Colonic mucosa (tissue), 4 donors: ENCODE results near the gene ARHGAP27. TPM values are rescaled to one million over a fixed set of nuclear protein-coding genes. Genes with fewer than 3 reads are reported as not detected.

Experiments used
- DNase-seq: peaks from one replicate; pipeline ENCODE4 v3.0.0-alpha.2; 2020
- H3K27ac ChIP-seq: fragments of 200-600 bp; one replicate; pipeline ENCODE4 v1.8.0; 2021
- H3K27me3 ChIP-seq: fragments of 200-600 bp; one replicate; pipeline ENCODE4 v1.8.0; 2021
- H3K36me3 ChIP-seq: fragments of 200-600 bp; one replicate; pipeline ENCODE4 v1.8.0; 2021
- H3K4me1 ChIP-seq: fragments of 200-600 bp; one replicate; pipeline ENCODE4 v1.8.0; 2021; ENCODE audit warnings: mild to moderate bottlenecking
- H3K4me3 ChIP-seq: fragments of 200-600 bp; one replicate; pipeline ENCODE4 v1.8.0; 2021
- H3K9ac ChIP-seq, 2 donors: one replicate each; pipeline ENCODE4 v1.7.0; 2013; ENCODE audit warnings: control low read depth in 2 of 2, low read depth in 2 of 2, low read length in 2 of 2
- H3K9me3 ChIP-seq: fragments of 200-600 bp; one replicate; pipeline ENCODE4 v1.8.0; 2021
- intact Hi-C: fragments of 100-400 bp; cut with DNase I; formaldehyde crosslinking; loops from one replicate; pipeline ENCODE4 v1.14.1; 2022
- total RNA-seq, 2 donors: library from RNA; stranded (reverse); fragmentation: NEBNext Ultra II Directional in 1 of 2; extraction: Animal tissue kit (Norgen Biotek cat#: 25700) in 1 of 2; gene quantifications; one replicate each; pipeline ENCODE4 v1.2.1, GENCODE V29; 2021
- TF ChIP-seq, protein P1 (sequence below): fragments of 200-600 bp; IDR thresholded peaks from one replicate; pipeline ENCODE4 v1.8.0; 2022; ENCODE audit warnings: antibody characterized with exemption, mild to moderate bottlenecking
- donor health status: healthy.
- donor health status: DM: no; HTN: no; CAD: no.
- donor health status: DM: no; HTN: no; CAD: no.

The ARHGAP27 gene
- total RNA-seq, 2 donors from 2014 or later, result 107 to 165 TPM

DNA sequence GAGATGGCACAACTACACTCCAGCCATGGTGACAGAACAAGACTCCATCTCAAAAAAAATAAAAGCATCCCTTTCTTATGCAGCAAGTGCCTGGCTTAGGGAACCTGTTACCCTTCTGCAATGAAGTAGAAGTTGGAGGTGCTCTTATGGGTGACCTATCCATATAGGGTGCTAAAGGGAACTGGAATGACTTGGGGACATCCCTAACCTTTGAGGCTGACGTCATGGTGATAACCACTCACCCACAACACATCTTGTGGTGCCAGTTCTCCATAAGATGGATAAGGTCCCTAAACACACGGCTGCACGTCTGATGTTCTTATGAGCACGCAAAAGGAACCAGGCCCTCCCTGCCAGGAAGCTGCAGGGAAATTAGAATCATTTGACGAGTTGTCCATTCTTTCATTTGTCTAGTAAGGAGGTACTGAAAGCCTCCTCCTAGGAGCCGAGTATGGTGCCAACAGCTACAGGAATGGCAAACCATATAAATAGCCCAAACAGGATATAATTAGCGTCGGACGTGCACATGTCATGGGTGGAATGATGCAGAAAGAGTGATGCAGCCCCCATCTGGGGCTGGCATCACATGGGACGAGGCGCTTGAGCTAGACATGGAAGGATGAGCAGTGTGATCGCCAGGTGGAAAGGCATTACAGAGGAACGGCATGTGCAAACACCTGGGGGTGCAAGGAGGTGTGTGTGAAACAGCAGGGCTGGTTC lies 52.5 kb downstream of the ARHGAP27 start:
- intact Hi-C loops, result no loop called here
- TF ChIP-seq, protein P1, sequence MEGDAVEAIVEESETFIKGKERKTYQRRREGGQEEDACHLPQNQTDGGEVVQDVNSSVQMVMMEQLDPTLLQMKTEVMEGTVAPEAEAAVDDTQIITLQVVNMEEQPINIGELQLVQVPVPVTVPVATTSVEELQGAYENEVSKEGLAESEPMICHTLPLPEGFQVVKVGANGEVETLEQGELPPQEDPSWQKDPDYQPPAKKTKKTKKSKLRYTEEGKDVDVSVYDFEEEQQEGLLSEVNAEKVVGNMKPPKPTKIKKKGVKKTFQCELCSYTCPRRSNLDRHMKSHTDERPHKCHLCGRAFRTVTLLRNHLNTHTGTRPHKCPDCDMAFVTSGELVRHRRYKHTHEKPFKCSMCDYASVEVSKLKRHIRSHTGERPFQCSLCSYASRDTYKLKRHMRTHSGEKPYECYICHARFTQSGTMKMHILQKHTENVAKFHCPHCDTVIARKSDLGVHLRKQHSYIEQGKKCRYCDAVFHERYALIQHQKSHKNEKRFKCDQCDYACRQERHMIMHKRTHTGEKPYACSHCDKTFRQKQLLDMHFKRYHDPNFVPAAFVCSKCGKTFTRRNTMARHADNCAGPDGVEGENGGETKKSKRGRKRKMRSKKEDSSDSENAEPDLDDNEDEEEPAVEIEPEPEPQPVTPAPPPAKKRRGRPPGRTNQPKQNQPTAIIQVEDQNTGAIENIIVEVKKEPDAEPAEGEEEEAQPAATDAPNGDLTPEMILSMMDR, result no peak
- DNase-seq, result no peak

GRCh38 chr17:45377401-45377800 lies 55.3 kb downstream of the ARHGAP27 start:
- TF ChIP-seq, protein P1, result no peak
- intact Hi-C loops, result no loop called here

More for the DNA sequence above, 52.5 kb downstream of the ARHGAP27 start:
- no peaks in the 10 kb centered on the region for H3K36me3 ChIP-seq
- no peaks in the 10 kb centered on the region for H3K27me3 ChIP-seq
- H3K9ac ChIP-seq, result no peak overlapping the region
- H3K4me3 ChIP-seq, result no peak overlapping the region
- no peak overlapping the region for H3K27ac ChIP-seq
- H3K4me1 ChIP-seq, result no peaks in the 10 kb centered on the region
- H3K9me3 ChIP-seq, result no peaks in the 10 kb centered on the region

DNA sequence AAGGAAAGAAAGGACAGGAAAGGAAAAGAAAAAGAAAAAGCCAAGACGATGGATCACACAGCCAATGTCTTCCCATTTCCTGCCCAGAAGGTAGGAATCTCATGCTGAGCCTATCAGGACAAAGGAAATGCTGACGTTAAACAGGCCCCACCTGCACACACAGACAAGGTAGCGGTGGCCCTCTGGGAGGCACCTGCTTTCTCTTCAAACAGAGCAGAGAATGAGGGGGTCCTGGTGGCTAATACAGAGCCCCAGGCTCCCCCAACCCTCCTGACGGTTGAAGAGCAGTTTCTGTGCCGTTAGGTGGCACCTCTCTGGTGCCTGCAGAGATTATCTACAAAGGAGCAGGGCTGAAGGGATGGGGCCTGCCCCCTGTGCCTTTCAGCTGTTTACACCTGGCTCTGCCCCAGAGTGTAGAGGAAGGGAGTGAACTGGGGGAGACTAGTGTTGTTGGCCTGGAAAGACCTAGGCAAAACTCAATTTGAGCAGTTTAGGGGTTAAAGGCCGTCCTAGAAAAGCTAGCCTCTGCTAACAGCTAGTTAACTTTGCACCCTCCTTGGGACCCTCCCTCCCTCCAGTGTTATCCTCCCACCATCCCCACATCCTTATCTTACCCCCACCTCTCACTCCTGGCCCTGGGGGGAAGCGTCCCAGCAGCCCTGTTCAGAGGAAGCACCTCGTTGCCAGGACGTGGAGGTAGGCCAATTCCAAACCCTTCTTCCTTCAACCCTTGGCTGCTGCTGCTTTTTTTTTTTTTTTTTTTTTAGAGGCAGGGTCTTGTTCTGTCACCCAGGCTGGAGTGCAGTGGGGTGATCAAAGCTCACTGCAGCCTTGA lies 56.3 kb downstream of the ARHGAP27 start:
- H3K9me3 ChIP-seq, result no peaks in the 10 kb centered on the region
- H3K9ac ChIP-seq, result no peak overlapping the region
- no peak overlapping the region for H3K27ac ChIP-seq
- H3K4me3 ChIP-seq, result no peak overlapping the region
- H3K27me3 ChIP-seq, result no peaks in the 10 kb centered on the region
- intact Hi-C loops, result no loop called here
- H3K36me3 ChIP-seq, result no peaks in the 10 kb centered on the region
- peaks cover 6% of the 10 kb centered on the region for H3K4me1 ChIP-seq
- TF ChIP-seq, protein P1, result no peak
- DNase-seq, result no peak

More at GRCh38 chr17:45377401-45377800, 55.3 kb downstream of the ARHGAP27 start:
- no peak overlapping the region for H3K27ac ChIP-seq
- no peaks in the 10 kb centered on the region for H3K4me1 ChIP-seq
- H3K36me3 ChIP-seq, result no peaks in the 10 kb centered on the region
- H3K9ac ChIP-seq, result no peak overlapping the region
- no peaks in the 10 kb centered on the region for H3K27me3 ChIP-seq
- no peaks in the 10 kb centered on the region for H3K9me3 ChIP-seq
- no peak overlapping the region for H3K4me3 ChIP-seq
- DNase-seq, result no peak

- TF ChIP-seq, protein P1, result no peak
- Histone ChIP-seq H3K27me3 (no peaks in the 10 kb centered on the region), H3K4me3 (no peak overlapping the region), H3K27ac (no peak overlapping the region), H3K36me3 (no peaks in the 10 kb centered on the region), H3K9ac (no peak overlapping the region), H3K9me3 (no peaks in the 10 kb centered on the region), H3K4me1 (peaks cover 6% of the 10 kb centered on the region)
- intact Hi-C loops, result no loop called here
- DNase-seq, result no peak
Observed at GRCh38 chr17:45374501-45374900, 58.2 kb downstream of the ARHGAP27 start.

GRCh38 chr17:45372325-45372869 lies 60.3 kb downstream of the ARHGAP27 start:
- H3K27ac ChIP-seq, result peak overlapping the region; percentile 27
- no peaks in the 10 kb centered on the region for H3K36me3 ChIP-seq
- H3K4me3 ChIP-seq, result no peak overlapping the region
- no peak for DNase-seq
- TF ChIP-seq, protein P1, result no peak
- peaks cover 6% of the 10 kb centered on the region for H3K4me1 ChIP-seq
- no peaks in the 10 kb centered on the region for H3K27me3 ChIP-seq
- intact Hi-C loops, result no loop called here
- no peaks in the 10 kb centered on the region for H3K9me3 ChIP-seq
- H3K9ac ChIP-seq, result no peak overlapping the region
